HEK293T (cell line): ENCODE measurements around the gene GPBP1L1.

Experiments used
- ELF4 ChIP-seq: fragments of 450-650 bp; IDR thresholded peaks from 2 replicates; pipeline ENCODE4 v1.6.1; 2017; ENCODE audit warnings: antibody characterized with exemption
- FOXM1 ChIP-seq: fragments of 450-650 bp; IDR thresholded peaks from 2 replicates; pipeline ENCODE4 v1.6.1; 2017; ENCODE audit warnings: mild to moderate bottlenecking, borderline replicate concordance
- HDGF ChIP-seq: fragments of 450-650 bp; IDR thresholded peaks from 2 replicates; pipeline ENCODE4 v1.6.1; 2017; ENCODE audit warnings: antibody characterized with exemption, borderline replicate concordance
- LEF1 ChIP-seq: fragments of 450-650 bp; IDR thresholded peaks from 2 replicates; pipeline ENCODE4 v1.6.1; 2017; ENCODE audit warnings: mild to moderate bottlenecking, borderline replicate concordance
- NFRKB ChIP-seq: fragments of 450-650 bp; IDR thresholded peaks from 2 replicates; pipeline ENCODE4 v1.6.1; 2016; ENCODE audit warnings: mild to moderate bottlenecking, moderate library complexity
- SP1 ChIP-seq: fragments of 450-650 bp; IDR thresholded peaks from 2 replicates; pipeline ENCODE4 v1.6.1; 2017
- TF ChIP-seq, protein P1 (sequence below): fragments of 450-650 bp; IDR thresholded peaks from 2 replicates; pipeline ENCODE4 v1.6.1; 2016

GRCh38 chr1:45677751-45678245, 8.5 kb downstream of the GPBP1L1 start:
- no peak for TF ChIP-seq ELF4
- TF ChIP-seq SP1: no peak
- TF ChIP-seq, protein P1, sequence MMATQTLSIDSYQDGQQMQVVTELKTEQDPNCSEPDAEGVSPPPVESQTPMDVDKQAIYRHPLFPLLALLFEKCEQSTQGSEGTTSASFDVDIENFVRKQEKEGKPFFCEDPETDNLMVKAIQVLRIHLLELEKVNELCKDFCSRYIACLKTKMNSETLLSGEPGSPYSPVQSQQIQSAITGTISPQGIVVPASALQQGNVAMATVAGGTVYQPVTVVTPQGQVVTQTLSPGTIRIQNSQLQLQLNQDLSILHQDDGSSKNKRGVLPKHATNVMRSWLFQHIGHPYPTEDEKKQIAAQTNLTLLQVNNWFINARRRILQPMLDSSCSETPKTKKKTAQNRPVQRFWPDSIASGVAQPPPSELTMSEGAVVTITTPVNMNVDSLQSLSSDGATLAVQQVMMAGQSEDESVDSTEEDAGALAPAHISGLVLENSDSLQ: no peak
- TF ChIP-seq NFRKB: no peak
- TF ChIP-seq HDGF: no peak
- no peak for TF ChIP-seq FOXM1
- TF ChIP-seq LEF1: no peak
